Activated CD8-positive, alpha-beta memory T cell treated with anti-CD3 and anti-CD28 coated beads, Interleukin-2, amount 50 U/mL, for 24 hours (primary cell): Measurements from ENCODE around the gene CARD6.
"Not testable (repeated sequence)": the region's sequence is repeated elsewhere in the genome, so short reads cannot be mapped to it uniquely, and the experiment has no call there.

ENCODE experiments used
- DNase-seq: peaks from one replicate; pipeline ENCODE4 v3.0.0-alpha.2; 2020; ENCODE audit errors: extremely low read depth

The CARD6 gene

DNA sequence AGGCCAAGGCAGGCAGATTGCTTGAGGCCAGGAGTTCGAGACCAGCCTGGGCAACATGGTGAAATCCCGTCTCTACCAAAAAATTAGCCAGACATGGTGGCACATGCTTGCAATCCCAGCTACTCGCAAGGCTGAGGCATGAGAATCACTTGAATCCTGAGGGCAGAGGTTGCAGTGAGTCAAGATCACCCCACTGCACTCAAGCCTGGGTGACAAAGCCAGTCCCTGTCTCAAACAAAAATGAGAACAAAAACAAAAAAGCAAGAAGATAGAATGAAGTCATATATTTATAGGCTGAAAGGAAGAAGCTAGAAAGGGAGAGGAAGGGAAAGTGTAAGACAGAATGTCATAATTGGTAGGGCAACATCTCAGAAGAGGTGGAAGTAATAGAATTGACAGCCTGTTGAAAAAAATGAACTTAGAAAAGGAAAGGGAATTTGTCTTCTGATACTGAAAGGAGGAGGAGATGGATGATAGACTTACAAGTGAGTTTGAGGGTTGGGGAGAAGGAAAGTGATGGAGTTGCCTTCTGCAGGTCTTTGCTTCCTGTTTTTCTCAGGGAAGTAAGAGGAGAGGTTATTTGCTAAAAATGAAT, 32.2 kb downstream of the CARD6 start:
- DNase-seq, result no peak

DNA sequence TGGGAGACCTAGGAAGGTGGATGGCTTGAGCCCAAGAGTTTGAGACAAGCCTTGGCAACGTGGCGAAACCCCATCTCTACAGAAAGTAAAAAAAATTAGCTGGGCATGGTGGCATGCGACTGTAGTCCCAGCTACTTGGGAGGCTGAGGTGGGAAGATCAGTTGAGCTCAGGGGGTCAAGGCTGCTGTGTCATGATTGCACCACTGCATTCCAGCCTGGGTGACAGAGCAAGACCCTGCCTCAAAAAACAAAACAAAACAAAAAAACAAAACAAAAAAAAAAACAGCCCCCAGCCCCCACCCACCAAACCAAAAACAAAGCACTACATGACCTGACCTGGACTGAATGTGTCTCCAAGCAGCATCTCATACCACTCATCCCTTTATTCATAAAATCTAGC, 34.8 kb downstream of the CARD6 start:
- no peak for DNase-seq

DNA sequence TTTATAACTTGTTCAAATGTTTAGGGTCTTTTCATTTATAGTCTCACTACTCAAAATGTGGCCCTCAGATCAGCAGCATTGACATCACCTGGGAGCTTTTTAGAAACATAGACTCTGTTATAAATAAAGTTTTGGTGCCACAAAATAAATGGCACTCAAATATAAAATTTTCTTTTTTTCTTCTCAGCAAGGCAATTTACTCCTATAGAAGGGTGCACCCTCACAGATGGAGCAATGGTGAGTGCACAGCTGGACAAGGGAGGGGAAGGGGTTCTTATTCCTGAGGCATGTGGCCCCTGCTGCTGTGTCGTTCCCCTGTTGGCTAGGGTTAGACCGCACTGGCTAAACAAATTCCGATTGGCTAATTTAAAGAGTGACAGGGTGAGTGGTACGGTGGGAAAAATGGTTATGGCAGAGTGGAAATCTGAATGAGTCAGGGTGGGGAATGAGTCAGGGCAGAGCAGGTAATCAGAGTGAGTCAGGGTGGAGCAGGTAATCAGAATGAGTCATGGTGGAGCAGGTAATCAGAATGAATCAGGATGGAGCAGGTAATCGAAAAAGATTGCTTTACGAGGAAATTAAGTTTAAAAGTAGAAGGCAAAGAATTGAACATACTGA, 36.3 kb downstream of the CARD6 start:
- no peak for DNase-seq

DNA sequence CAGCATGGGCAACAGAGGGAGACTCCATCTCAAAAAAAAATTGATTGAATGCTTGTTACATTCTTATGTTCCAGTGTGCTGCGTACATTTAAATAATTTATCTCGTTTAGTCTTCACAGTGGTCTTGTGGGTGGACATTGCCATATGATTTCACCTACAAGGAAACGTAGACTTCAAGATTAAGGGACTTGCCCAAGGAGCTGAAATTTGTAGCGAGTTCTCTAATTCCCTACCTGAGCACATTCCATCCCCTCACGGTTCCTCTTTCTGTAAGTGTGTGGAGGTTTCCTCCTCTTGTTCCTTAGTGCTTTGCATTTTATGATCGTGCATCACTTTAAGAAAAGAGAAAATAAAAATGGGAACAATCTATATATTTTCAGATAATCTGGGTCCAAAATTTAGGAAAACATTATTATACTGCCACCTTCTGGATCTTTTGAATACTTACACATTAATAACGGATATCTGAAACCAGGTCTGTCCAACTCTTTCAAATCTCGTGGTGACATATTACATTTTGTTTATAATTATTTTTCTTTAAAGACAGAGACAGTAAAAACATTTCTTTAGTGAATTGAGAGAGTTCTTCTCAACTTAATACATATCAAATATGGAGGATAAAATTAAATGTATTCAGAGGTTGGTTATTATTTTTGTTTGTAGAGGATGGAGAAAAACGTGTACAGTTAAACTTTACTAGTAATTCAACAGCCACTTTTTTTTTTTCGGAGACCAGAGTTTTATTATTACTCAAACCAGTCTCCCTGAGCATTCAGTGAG, 38.2 kb downstream of the CARD6 start:
- no peak for DNase-seq

DNA sequence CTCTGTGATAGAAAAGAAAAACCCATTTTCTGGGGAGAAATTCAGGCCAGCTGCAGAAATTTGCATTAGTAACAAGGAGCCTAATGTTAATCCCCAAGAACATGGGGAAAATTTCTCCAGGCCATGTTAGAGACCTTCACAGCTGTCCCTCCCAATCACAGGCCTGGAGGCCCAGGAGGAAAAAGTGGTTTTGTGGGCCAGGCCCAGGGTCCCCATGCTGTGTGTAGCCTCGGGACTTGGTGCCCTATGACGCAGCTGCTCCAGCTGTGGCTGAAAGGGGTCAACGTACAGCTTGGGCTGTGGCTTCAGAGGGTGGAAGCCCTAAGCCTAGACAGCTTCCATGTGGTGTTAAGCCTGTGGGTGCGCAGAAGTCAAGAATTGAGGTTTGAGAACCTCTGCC, 41.1 kb downstream of the CARD6 start:
- no peak for DNase-seq

DNA sequence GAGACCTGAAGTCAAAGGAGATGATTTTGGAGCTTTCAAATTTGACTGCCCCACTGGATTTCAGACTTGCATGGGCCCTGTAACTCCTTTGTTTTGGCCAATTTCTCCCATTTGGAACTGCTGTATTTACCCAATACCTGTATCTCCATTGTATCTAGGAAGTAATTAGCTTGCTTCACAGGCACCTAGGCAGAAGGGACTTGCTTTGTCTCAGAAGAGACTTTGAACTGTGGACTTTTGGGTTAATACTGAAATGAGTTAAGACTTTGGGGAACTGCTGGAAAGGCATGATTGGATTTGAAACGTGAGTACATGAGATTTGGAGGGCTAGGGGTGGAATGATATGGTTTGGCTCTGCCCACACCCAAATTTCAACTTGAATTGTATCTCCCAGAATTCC, 41.9 kb downstream of the CARD6 start:
- DNase-seq, result not testable (repeated sequence)

DNA sequence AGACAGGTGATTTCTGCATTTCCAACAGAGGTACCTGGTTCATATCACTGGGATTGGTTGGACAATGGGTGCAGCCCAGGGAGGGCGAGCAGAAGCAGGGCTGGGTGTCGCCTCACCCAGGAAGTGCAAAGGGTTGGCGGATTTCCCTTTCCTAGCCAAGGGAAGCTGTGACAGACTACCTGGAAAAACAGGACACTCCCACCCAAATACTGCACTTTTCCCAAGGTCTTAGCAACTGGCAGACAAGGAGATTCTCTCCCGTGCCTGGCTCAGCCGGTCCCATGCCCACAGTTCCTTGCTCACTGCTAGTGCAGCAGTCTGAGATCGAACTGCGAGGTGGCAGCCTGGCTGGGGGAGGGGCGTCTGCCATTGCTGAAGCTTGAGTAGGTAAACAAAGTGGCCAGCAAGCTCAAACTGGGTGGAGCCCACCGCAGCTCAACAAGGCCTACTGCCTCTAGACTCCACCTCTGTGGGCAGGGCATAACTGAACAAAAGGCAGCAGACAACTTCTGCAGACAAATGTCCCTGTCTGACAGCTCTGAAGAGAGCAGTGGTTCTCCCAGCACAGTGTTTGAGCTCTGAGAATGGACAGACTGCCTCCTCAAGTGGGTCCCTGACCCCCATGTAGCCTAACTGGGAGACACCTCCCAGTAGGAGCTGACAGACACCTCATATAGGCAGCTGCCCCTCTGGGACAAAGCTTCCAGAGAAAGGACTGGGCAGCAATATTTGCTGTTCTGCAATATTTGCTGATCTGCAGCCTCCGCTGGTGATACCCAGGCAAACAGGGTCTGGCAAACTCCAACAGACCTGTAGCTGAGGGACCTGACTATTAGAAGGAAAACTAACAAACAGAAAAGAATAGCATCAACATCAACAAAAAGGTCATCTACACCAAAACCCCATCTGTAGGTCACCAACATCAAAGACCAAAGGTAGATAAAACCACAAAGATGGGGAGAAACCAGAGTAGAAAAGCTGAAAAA, 54.6 kb downstream of the CARD6 start:
- DNase-seq, result not testable (repeated sequence)

DNA sequence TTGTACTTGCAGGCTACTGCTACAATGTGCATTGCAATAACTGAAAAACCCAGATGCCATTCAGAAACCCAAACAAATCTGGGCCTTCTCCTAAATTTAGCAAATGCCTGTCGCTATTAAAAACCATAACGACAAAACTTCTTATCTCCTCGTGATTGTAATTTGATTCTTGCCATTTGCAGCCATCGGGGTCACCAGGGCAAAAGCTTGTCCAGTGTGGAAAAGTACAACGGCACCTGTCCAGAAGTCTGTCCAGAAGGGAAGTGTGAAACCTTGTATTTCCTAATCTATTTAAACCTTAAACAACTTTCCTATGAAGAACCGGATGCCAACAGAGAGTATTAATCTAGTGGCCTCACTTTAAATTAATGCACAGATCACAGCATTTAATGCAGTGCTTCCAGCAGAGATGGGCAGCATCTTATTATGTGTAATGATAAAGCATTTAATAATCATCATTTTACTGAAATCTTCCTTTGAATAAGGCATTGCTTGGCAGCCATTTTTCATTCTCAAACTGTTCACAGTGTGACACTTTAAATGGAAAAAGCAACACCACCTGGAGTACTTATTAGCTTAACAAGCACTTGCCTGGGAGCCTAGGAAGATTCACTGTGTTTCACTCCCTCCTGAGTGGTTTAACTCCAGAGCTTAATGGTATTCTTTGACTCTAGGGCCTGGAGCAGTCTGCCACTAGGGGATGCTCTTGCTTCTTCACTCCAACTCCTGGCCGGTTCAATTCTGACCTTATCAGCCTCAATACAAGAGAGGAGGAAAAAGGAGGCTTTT, 63.2 kb downstream of the CARD6 start:
- DNase-seq, result no peak

DNA sequence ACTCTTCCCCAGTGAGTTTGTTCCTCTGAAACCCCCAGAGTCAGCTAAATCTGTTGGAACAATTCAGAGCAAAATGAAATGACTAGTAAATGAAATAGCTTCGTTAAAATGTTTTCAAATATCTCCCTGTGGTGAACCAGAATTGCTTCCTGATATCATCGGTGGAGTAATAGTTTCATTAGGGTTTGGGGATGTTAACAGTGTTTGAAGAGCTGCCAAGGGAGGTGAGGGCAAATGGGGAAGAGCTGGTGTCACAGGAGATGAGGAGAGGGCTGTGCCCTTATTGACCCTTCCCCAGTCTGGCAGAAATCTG, 63.8 kb downstream of the CARD6 start:
- no peak for DNase-seq

DNA sequence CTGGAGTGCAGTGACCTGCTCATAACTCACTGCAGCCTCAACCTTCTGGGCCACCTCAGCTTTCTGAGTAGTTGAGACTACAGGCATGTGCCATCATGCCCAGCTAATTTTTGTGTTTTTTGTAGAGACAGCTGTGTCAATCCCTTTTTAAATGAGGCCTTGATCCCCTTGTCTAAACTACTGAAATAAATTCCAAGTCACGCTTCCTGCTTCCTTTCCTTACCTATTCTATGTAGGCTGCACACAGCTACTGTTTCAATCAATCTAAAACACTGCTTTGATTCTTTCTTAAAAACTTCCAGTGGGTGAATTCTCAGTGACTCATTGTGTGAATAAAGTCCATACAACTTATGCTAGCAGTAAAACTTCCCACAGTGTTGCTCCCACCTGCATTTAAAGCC, 65.2 kb downstream of the CARD6 start:
- no peak for DNase-seq

DNA sequence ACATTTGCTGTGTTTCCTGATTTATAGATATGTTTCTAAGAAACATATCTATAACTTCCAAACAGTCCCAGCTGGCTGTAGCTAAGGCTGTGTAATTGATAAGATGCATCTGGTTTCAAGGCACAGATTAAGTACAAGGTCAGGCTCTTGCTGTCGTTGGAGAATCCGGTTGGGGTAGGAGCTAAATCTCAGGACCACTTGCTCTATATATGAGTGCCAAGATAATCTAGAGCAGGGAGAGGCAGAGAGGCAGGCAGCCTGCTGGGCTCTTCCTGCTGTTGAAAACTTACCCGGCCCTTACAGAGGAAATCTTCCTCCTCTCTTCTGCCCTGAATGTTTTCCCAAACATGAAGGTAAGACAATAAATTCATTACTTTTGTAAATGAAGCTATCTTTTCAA, 68.1 kb downstream of the CARD6 start, which contains the start of gene C7:
Gene C7, plus strand, starts transcription at position 234 of the 400 bp plus-strand sequence. Its CDS starts 114 bp downstream, at position 348.
- DNase-seq, result no peak

DNA sequence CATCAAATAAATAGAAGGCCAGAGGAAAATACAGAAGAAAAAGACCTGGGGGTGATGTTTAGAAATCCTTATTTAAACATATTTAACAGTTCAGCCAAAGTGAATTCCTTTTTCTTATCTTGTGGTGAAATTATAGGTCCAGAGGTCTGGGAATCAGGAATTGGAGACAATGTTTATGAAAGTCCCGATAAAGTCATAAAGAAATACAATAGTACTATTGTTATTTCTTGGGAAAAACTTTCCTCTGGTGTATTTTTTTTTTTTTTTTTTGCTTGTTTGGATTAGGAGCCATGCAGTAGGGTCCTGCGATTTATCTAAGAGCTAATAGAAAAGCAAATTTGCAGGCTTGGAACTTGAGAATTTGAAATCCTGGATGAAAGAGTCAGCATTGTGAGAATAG, 68.6 kb downstream of the CARD6 start:
- DNase-seq, result no peak
